ENCODE data around the gene LETM1. TPM values are rescaled to one million over a fixed set of nuclear protein-coding genes. Genes with fewer than 3 reads are reported as not detected.

Gene LETM1
- total and polyA plus RNA-seq, 2 of the 13 experiments (the other 11 are each of a cell fraction or from before 2014, with no cell fraction given) = 9.7 to 41.6 TPM

- TF ChIP-seq ZNF572 (CRISPR knock-in tag; IDR thresholded peaks at IDR 0.05) (no peak; the same call in 1 of the 2 replicates), CBFB (CRISPR knock-in tag; IDR thresholded peaks at IDR 0.05) (peak; percentile 73; the same call in 1 of the 2 replicates), PPARG (CRISPR knock-in tag; conservative IDR thresholded peaks at IDR 0.05) (0 out of 2 replicates have a peak, but pooled peaks have one; percentile 11), SETDB1 (CRISPR knock-in tag; IDR thresholded peaks at IDR 0.05; ENCODE audit: borderline replicate concordance) (no peak), ZNF883 (CRISPR knock-in tag; IDR thresholded peaks at IDR 0.05; ENCODE audit: not compliant biosample characterization) (peak; percentile 42), SMYD3 (CRISPR knock-in tag; IDR thresholded peaks at IDR 0.05) (no peak; the same call in 1 of the 2 replicates), SOX6 (IDR thresholded peaks at IDR 0.05) (no peak), SOX6 (CRISPR knock-in tag; IDR thresholded peaks at IDR 0.05) (peak; percentile 83), ZNF770 (CRISPR knock-in tag; IDR thresholded peaks at IDR 0.05) (peak; percentile 76), NFAT5 (CRISPR knock-in tag; IDR thresholded peaks at IDR 0.05) (no peak), ZNF333 (CRISPR knock-in tag; IDR thresholded peaks at IDR 0.05; ENCODE audit: borderline replicate concordance) (no peak), ZNF282 (IDR thresholded peaks at IDR 0.05; ENCODE audit: partially characterized antibody) (no peak), ZSCAN9 (CRISPR knock-in tag; IDR thresholded peaks at IDR 0.05; ENCODE audit: borderline replicate concordance) (no peak), TEAD3 (CRISPR knock-in tag; optimal IDR thresholded peaks at IDR 0.05; ENCODE audit: borderline replicate concordance) (no peak), GRHL1 (CRISPR knock-in tag; conservative IDR thresholded peaks at IDR 0.05) (no peak), SPEN (CRISPR knock-in tag; IDR thresholded peaks at IDR 0.05; ENCODE audit: low read depth) (peak; percentile 47), NR0B2 (CRISPR knock-in tag; IDR thresholded peaks at IDR 0.05) (no peak), ZNF501 (CRISPR knock-in tag; IDR thresholded peaks at IDR 0.05) (peak; percentile 66; the same call in 1 of the 2 replicates), SSRP1 (CRISPR knock-in tag; IDR thresholded peaks at IDR 0.05) (0 out of 2 replicates have a peak, but pooled peaks have one; percentile 67), MTA1 (CRISPR knock-in tag; IDR thresholded peaks at IDR 0.05; ENCODE audit: borderline replicate concordance) (no peak), ZNF558 (CRISPR knock-in tag; IDR thresholded peaks at IDR 0.05; ENCODE audit: borderline replicate concordance) (0 out of 2 replicates have a peak, but pooled peaks have one; percentile 79)
Measured at GRCh38 chr4:1809754-1810502, 46.0 kb downstream of the LETM1 start (continued).
